GM10248 (cell line): ENCODE results near the gene APOD.
"Not testable (repeated sequence)": the region's sequence is repeated elsewhere in the genome, so short reads cannot be mapped to it uniquely, and the experiment has no call there.

ENCODE experiments used
- CTCF ChIA-PET: fragments of 300-600 bp; sonication (Branson Sonifier 250); formaldehyde crosslinking; extraction: SDS; loops from one replicate; lab custom pipeline; 2021; ENCODE audit warnings: antibody characterized with exemption; lab: Yijun Ruan, JAX
- POLR2A ChIA-PET: fragments of 350-650 bp; sonication (Branson Sonifier 250); formaldehyde crosslinking; extraction: SDS; loops from one replicate; lab custom pipeline; 2020; ENCODE audit warnings: antibody characterized with exemption; lab: Yijun Ruan, JAX
- DNase-seq: peaks from one replicate; pipeline ENCODE4 v3.0.0; 2012; ENCODE audit errors: extremely low spot score
- CTCF ChIP-seq: IDR thresholded peaks from 2 replicates; pipeline ENCODE4 v1.5.1; 2012; ENCODE audit warnings: mild to moderate bottlenecking, low read depth; ENCODE audit errors: extremely low read depth, missing control alignments, control extremely low read depth

The APOD gene

GRCh38 chr3:195612075-195612800, 28.5 kb upstream of the APOD start:
- DNase-seq: no peak
- ChIA-PET CTCF (interaction anchor here (1.2 kb wide), 1 partner anchor 341 kb away, joined by 3 read pairs; the partner anchor contains the start of gene XXYLT1), POLR2A (interaction anchor here (0.5 kb wide), 1 partner anchor 339 kb away, joined by 3 read pairs; no protein-coding TSS in a partner anchor)
- no peak for TF ChIP-seq CTCF

GRCh38 chr3:195609229-195609628, 25.5 kb upstream of the APOD start:
- ChIA-PET POLR2A (no interaction called here), CTCF (interaction anchor here (1.2 kb wide), 1 partner anchor 53 kb away, joined by 3 read pairs; no protein-coding TSS in a partner anchor)
- TF ChIP-seq CTCF: no peak
- no peak for DNase-seq

GRCh38 chr3:195601785-195602184, 18.0 kb upstream of the APOD start:
- DNase-seq, POLR2A ChIA-PET, CTCF ChIA-PET: not testable (repeated sequence)

GRCh38 chr3:195601382-195601781, 17.6 kb upstream of the APOD start:
- POLR2A ChIA-PET: no interaction called here

GRCh38 chr3:195599926-195600325, 16.2 kb upstream of the APOD start:
- POLR2A ChIA-PET, CTCF ChIA-PET, DNase-seq: not testable (repeated sequence)

More at GRCh38 chr3:195601382-195601781, 17.6 kb upstream of the APOD start:
- CTCF ChIA-PET: no interaction called here
- no peak for DNase-seq
- TF ChIP-seq CTCF: no peak

GRCh38 chr3:195599516-195599915, 15.8 kb upstream of the APOD start:
- POLR2A ChIA-PET, DNase-seq, CTCF ChIA-PET: not testable (repeated sequence)

- no peak for TF ChIP-seq CTCF
- ChIA-PET CTCF (no interaction called here), POLR2A (no interaction called here)
- no peak for DNase-seq
Observed at GRCh38 chr3:195597848-195598247, 14.1 kb upstream of the APOD start.

- no peak for DNase-seq
- CTCF ChIA-PET: interaction anchor here (0.9 kb wide), 1 partner anchor 10 kb away, joined by 3 read pairs; no protein-coding TSS in a partner anchor
- no peak for TF ChIP-seq CTCF
- POLR2A ChIA-PET: no interaction called here
Observed at GRCh38 chr3:195597229-195597628, 13.5 kb upstream of the APOD start.
